ENCODE results near the gene OR51A4. TPM values are rescaled to one million over a fixed set of nuclear protein-coding genes. Genes with fewer than 3 reads are reported as not detected.

The OR51A4 gene
- total RNA-seq, 2 experiments from 2014 or later, result not detected

GRCh38 chr11:4975436-4975835 lies 28.0 kb upstream of the OR51A4 start:
- H3K79me2 ChIP-seq (ENCODE audit: insufficient read depth, low read depth, low read length), result no peaks in the 10 kb centered on the region
- H3K9me3 ChIP-seq (ENCODE audit: low read length), result no peaks in the 10 kb centered on the region
- intact Hi-C loops (cut with micrococcal nuclease; ENCODE audit: unreplicated experiment), result no loop called here
- TF ChIP-seq EZH2phosphoT487 (IDR thresholded peaks at IDR 0.05; ENCODE audit: borderline replicate concordance, low read depth, low read length), result no peak
- TF ChIP-seq, protein P1, sequence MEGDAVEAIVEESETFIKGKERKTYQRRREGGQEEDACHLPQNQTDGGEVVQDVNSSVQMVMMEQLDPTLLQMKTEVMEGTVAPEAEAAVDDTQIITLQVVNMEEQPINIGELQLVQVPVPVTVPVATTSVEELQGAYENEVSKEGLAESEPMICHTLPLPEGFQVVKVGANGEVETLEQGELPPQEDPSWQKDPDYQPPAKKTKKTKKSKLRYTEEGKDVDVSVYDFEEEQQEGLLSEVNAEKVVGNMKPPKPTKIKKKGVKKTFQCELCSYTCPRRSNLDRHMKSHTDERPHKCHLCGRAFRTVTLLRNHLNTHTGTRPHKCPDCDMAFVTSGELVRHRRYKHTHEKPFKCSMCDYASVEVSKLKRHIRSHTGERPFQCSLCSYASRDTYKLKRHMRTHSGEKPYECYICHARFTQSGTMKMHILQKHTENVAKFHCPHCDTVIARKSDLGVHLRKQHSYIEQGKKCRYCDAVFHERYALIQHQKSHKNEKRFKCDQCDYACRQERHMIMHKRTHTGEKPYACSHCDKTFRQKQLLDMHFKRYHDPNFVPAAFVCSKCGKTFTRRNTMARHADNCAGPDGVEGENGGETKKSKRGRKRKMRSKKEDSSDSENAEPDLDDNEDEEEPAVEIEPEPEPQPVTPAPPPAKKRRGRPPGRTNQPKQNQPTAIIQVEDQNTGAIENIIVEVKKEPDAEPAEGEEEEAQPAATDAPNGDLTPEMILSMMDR (conservative IDR thresholded peaks at IDR 0.05; ENCODE audit: low read length), result no peak
- no peak for DNase-seq (ENCODE audit: low spot score)
- no TSS peak for BruUV-seq (replicated peaks)
- no peak overlapping the region for H3K4me3 ChIP-seq (ENCODE audit: low read depth, low read length, poor library complexity, severe bottlenecking)
- H2AFZ ChIP-seq (ENCODE audit: low read length), result no peak overlapping the region
- CTCF ChIA-PET (ENCODE audit: unreplicated experiment), result no interaction called here
- H3K36me3 ChIP-seq (ENCODE audit: insufficient read depth, low read length), result no peaks in the 10 kb centered on the region
- no peaks in the 10 kb centered on the region for H3K9me2 ChIP-seq (ENCODE audit: insufficient read depth, low read length)
- POLR2A ChIA-PET, result interaction anchor here (1.1 kb wide), 1 partner anchor 35 kb away, joined by 3 read pairs; no protein-coding TSS in a partner anchor
- H4K20me1 ChIP-seq (ENCODE audit: insufficient read depth, low read length), result no peaks in the 10 kb centered on the region
- H3K27ac ChIP-seq (ENCODE audit: low read depth, low read length, poor library complexity, severe bottlenecking), result no peak overlapping the region
- H3K4me1 ChIP-seq (ENCODE audit: insufficient read depth, low read length, poor library complexity, severe bottlenecking), result no peaks in the 10 kb centered on the region
- H3K4me2 ChIP-seq (ENCODE audit: low read length), result no peak overlapping the region

GRCh38 chr11:4962816-4963215 lies 15.4 kb upstream of the OR51A4 start:
- H3K36me3 ChIP-seq (ENCODE audit: insufficient read depth, low read length), result no peaks in the 10 kb centered on the region
- intact Hi-C loops (cut with micrococcal nuclease; ENCODE audit: unreplicated experiment), result no loop called here
- no peaks in the 10 kb centered on the region for H3K9me2 ChIP-seq (ENCODE audit: insufficient read depth, low read length)
- TF ChIP-seq, protein P1 (conservative IDR thresholded peaks at IDR 0.05; ENCODE audit: low read length), result no peak
- no peak for TF ChIP-seq EZH2phosphoT487 (IDR thresholded peaks at IDR 0.05; ENCODE audit: borderline replicate concordance, low read depth, low read length)
- no peaks in the 10 kb centered on the region for H3K79me2 ChIP-seq (ENCODE audit: insufficient read depth, low read depth, low read length)
- H3K4me1 ChIP-seq (ENCODE audit: insufficient read depth, low read length, poor library complexity, severe bottlenecking), result no peaks in the 10 kb centered on the region
- ChIA-PET POLR2A (no interaction called here), CTCF (ENCODE audit: unreplicated experiment) (no interaction called here)
- H3K4me3 ChIP-seq (ENCODE audit: low read depth, low read length, poor library complexity, severe bottlenecking), result no peak overlapping the region
- no TSS peak for BruUV-seq (replicated peaks)
- no peaks in the 10 kb centered on the region for H4K20me1 ChIP-seq (ENCODE audit: insufficient read depth, low read length)
- H2AFZ ChIP-seq (ENCODE audit: low read length), result no peak overlapping the region
- H3K4me2 ChIP-seq (ENCODE audit: low read length), result no peak overlapping the region
- no peak overlapping the region for H3K27ac ChIP-seq (ENCODE audit: low read depth, low read length, poor library complexity, severe bottlenecking)
- DNase-seq (ENCODE audit: low spot score), result no peak
- no peaks in the 10 kb centered on the region for H3K9me3 ChIP-seq (ENCODE audit: low read length)

- H3K4me1 ChIP-seq (ENCODE audit: insufficient read depth, low read length, poor library complexity, severe bottlenecking), result no peaks in the 10 kb centered on the region
- no peak for DNase-seq (ENCODE audit: low spot score)
- no peaks in the 10 kb centered on the region for H3K79me2 ChIP-seq (ENCODE audit: insufficient read depth, low read depth, low read length)
- intact Hi-C loops (cut with micrococcal nuclease; ENCODE audit: unreplicated experiment), result no loop called here
- no peaks in the 10 kb centered on the region for H3K9me3 ChIP-seq (ENCODE audit: low read length)
- TF ChIP-seq, protein P1 (conservative IDR thresholded peaks at IDR 0.05; ENCODE audit: low read length), result no peak
- TF ChIP-seq EZH2phosphoT487 (IDR thresholded peaks at IDR 0.05; ENCODE audit: borderline replicate concordance, low read depth, low read length), result no peak
- no peaks in the 10 kb centered on the region for H4K20me1 ChIP-seq (ENCODE audit: insufficient read depth, low read length)
- H3K4me3 ChIP-seq (ENCODE audit: low read depth, low read length, poor library complexity, severe bottlenecking), result no peak overlapping the region
- no peak overlapping the region for H2AFZ ChIP-seq (ENCODE audit: low read length)
- no peaks in the 10 kb centered on the region for H3K36me3 ChIP-seq (ENCODE audit: insufficient read depth, low read length)
- no TSS peak for BruUV-seq (replicated peaks)
- no peak overlapping the region for H3K27ac ChIP-seq (ENCODE audit: low read depth, low read length, poor library complexity, severe bottlenecking)
- no peak overlapping the region for H3K4me2 ChIP-seq (ENCODE audit: low read length)
- H3K9me2 ChIP-seq (ENCODE audit: insufficient read depth, low read length), result no peaks in the 10 kb centered on the region
- CTCF ChIA-PET (ENCODE audit: unreplicated experiment), result no interaction called here
- POLR2A ChIA-PET, result no interaction called here
Observed at GRCh38 chr11:4960877-4961276, 13.5 kb upstream of the OR51A4 start.
